HG02759 (cell line): Measurements from ENCODE around the gene CCSAP.
"Not testable (repeated sequence)": the region's sequence is repeated elsewhere in the genome, so short reads cannot be mapped to it uniquely, and the experiment has no call there.

ENCODE experiments used
- ATAC-seq: cut with Tn5 transposase; IDR thresholded peaks from one replicate; pipeline ENCODE4 v1.9.1; 2021; ENCODE audit warnings: mild to moderate bottlenecking, moderate library complexity; ENCODE audit not compliant: unreplicated experiment

Gene CCSAP, protein sequence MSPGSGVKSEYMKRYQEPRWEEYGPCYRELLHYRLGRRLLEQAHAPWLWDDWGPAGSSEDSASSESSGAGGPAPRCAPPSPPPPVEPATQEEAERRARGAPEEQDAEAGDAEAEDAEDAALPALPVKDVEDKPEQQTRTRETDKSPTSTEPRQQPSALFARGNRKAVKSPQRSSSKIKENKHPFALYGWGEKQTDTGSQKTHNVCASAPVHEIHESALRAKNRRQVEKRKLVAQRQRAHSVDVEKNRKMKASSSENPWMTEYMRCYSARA

DNA sequence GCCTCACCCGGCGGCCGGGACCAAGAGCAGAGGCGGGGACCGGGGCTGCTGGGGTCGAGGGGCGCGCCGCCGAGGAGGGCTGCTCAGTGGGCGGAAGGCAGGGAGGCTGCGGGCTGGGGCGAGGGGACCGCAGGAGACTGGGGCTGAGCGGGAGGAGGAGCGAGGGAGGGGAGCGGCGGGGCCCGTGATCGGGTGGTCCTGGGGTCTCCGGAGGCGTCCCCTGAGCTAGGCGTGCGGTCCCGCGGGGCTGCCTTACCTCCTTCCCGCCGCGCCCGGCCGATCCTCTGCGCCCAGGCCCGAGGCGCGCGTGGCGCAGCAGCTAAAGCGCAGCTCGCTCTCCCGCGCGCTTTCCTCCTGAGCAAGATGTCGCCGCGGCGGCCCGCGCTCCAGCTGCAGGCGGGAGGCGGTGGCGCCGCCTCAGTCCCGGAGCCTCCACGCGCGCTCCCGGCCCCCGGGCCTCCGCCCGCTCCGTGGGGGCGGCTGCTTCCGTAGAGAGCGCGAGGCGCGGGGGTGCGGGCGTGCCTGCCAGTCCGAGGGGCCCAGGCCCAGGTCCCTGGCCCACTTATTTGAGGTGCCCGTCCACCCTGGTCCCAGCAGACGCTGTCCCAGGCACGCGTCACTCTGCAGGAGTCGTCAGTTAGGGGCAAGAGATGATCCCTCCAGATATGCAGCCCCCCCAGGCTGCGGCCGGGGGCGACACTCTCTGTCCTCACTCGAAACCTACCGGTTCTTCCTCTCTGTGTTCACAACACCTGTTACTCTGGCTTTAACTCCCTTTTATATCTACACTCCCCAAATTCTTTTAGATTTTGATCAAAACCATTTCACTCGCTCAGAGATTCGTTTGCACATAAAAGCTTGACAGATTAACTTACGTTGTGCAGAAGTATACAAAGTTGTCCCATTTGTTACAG, at the start of gene CCSAP:
CCSAP (minus strand) TSS at position 392 of the 914 bp plus-strand sequence. CDS start 582 bp downstream, outside the sequence.
- ATAC-seq: peak; percentile 40

DNA sequence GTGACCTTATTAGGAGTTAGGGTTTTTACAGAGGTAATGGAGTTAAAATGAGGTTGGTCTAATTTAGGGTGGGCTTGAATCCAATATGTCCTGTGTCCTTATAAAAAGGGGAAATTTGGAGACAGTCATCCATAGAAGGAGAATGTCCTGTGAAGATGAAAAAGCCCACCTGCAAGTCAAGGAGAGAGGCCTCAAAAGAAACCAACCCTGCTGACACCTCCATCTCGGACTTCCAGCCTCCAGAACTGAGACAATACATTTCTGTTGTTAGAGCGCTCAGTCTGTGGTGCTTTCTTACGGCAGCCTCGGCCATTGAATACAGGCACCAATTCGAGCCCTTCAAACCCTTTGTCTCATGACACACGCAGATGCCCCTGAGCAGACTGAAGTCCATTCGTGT, 47.3 kb upstream of the CCSAP start:
- no peak for ATAC-seq

DNA sequence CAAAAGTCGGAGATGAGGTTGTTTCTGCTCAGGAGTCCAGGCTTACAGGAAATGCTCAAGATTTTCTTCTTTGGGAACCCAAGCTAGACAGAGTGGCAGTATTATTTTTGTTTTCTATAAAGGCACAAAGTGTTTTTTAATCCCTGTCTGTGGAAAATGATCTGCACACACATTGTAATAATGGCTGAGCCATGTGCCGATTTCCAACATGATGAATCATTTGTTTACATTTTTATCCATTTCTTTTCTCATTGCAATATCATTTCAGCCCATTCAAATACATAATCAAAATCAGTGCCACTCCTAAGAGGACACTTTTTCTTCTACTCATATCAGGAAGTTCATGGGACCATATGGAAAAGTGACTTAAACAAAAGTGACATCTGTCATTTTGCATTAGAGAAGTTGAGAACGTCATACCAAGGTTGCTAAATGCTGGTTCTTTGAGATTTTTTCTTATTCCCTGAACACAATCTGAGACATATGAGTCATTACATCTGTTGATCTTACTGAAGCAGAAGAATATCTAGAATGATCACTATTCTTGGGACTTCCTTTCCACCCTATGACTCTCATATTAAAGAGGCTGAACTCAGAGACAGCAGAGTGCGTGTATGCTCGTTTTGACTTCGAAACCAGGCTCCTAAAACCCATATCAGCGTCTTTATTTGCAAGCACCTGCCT, 46.2 kb upstream of the CCSAP start:
- ATAC-seq: no peak

DNA sequence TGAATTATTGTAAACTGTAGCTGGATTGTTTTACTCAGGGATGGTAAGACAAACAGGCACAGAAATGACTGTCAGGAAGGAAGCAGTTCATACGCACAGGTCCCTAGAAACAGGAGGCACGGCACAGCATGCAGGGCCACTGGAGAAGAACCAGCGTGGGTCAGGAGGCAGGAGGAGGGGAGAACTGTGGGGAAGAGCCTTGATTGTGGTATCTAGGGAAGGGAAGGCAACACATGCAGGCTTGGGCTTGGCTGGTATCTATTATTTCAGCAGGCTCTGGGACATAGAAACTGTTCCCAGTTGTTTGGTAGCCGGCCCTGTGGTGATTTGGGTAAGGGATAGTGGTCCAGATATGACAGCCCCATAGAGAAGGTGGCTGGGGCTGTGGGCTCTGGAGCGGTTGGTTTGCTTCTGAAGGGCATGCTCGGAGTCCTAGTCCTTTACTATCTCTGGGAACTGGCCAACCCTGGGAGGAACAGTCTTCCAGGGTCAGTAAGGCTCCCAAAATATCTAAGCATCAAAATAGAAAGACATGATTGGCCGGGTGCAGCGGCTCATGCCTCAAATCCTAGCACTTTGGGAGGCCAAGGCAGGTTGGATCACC, 43.1 kb upstream of the CCSAP start:
- ATAC-seq: no peak

DNA sequence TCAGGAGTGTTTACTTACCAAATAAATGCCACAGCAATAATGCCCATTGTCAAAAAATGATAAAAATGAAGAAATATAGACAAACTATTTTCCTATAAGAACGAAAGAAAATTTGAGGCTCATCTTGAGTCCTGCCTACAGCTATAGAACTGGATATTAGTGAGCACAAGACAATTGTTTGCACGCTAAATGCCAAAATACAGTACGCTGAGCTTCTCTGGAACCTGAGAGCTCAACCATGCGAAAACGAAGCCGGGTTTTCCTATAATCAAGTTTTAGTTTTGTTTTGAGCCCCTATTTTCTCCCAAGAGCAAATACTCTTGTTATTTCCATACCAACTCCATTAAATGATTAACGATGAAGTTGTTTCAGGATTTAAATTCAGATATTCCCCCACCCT, 42.0 kb upstream of the CCSAP start:
- no peak for ATAC-seq

DNA sequence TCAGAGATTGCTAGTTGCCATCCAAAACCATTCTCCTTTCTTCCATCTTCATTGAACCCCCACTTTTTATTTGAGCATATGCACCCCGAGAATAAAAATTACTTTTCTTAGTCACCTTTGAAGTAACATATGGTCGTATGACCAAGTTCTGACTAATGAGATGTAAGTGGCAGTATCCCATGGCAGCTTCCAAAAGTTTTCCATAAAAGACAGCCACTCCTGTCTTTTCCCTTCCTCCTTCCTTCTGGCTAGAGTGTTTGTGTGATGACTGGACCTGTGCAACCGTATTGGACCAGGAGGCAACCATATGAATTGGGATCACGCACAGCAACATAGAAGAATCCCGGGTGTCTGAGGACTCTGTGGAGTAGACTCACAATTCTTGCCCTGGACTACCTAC, 41.1 kb upstream of the CCSAP start:
- no peak for ATAC-seq

DNA sequence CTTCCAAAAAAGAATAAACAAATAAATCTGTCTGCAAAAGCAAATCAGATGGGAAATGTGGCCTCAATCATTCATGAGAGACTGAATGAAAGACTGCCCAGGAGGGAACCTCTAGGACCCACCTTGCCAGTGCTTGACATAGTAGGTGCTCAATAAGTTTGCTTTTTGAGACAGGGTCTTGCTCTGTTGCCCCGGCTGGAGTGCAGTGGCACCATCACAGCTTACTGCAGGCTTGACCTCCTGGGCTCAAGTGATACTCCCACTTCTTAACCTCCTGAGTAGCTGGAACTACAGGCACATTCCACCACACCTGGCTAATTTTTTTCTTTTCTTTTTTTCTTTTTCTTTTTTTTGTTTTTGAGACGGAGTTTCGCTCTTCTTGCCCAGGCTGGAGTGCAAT, 40.3 kb upstream of the CCSAP start:
- ATAC-seq: no peak

DNA sequence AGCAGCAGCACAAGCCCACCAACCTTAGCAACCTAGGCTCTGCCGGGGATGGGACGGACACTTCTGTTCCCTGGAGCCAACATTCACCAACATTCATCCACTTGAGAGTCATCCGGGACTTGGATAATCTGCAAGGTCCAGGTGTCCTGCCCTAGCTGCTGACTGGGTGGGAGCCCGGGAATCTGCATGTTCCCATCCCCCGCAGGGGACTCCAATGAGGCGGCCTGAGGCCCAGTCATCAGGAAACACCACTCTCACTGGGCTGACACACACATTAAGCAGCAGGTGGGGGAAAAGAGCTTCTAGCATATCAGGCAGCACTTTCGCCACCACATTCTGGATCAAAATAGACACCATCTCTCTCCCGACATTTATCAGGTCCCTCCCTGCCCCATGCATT, 38.4 kb upstream of the CCSAP start:
- no peak for ATAC-seq

DNA sequence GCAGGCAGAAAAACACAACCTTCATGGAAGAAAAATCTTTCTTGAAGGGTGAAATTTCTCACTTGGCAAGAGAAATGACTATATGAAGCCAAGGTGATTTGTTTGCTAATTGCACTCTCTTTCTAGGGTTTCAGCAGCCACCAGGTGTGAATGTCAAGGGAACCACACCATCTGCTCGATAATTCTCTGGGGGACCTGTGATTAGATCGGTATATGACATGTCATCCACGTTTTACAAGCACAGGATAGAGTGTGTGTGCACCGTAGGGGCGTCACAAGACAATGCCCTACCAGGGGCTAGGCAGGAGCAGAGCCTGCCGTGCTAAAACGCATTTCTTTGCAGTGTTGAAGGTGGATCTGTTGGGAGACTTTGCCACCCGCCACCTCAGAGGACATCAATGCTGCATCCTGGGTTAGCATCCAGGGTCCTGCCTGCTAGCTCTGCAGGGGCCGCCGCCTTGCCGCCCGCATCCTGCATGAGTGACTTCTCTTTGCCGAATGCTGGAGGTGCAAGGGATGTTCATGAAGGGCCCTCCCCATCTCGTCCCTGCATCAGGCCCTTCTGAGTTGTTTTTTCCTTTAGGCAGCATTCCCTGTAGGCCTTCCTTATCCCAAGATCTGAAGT, 37.8 kb upstream of the CCSAP start:
- ATAC-seq: no peak

DNA sequence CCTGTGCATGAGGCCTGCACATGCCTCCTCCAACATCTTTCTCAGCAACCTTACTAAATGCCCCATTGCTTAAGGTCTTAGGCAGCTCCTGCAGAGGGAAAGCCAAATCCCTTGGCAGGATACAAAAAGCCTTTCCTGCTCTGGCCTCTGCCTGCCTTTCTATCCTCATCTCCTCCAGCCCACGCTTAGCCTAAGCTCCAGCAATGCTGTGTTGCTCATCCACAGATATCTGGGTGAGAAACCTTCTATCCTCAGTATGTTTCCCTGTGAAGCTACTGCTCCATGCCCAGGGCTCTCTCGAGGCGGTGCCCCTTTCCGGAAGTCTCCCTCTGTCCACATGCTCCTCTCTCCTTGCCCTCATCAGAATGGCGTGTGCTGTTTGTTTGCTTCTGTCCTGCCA, 37.0 kb upstream of the CCSAP start:
- no peak for ATAC-seq

DNA sequence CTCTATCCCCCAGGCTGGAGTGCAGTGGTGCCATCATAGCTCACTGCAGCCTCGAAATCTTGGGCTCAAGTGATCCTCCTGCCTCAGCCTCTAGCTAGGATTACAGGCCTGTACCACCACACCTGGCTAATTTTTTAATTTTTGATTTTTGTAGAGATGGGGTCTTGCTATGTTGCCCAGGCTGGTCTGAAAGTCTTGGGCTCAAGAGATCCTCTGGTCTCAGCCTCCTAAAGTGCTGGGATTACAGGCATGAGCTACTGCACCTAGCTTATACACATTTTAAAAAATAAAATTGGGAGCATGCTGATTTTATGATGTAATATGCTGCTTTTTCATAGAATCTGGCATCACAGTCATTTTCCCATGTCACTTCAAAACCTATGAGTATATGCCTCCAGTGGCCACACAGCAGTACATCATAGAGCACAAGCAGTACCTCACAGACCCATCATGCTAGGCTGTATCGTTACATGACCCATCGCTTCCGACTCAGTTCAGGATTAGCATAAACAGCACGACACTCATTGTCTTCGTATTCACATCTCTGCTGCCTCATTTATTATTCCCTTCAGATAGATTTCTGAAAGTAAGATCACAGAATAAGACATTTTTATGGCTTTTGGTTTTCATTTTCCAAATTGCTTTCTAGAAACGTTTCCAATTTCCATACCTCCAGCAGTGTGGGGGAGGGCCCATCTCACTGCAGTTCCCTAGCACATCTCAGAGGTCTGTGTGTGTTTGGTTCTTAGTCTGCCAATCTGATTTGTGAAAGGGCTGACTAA, 35.9 kb upstream of the CCSAP start:
- no peak for ATAC-seq

DNA sequence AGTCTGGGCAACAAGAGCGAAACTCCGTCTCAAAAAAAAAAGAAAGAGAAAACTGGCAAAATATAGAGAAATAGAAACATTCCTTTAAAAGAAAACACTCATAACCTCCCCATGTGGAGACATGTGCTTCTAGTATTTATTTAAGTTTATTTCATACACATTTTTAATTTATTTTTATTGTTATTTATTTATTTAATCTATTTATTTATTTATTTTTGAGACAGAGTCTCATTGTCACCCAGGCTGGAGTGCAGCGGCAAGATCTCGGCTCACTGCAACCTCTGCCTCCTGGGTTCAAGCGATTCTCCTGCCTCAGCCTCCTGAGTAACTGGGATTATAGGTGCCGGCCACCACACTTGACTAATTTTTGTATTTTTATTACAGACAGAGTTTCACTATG, 35.2 kb upstream of the CCSAP start:
- ATAC-seq: not testable (repeated sequence)

DNA sequence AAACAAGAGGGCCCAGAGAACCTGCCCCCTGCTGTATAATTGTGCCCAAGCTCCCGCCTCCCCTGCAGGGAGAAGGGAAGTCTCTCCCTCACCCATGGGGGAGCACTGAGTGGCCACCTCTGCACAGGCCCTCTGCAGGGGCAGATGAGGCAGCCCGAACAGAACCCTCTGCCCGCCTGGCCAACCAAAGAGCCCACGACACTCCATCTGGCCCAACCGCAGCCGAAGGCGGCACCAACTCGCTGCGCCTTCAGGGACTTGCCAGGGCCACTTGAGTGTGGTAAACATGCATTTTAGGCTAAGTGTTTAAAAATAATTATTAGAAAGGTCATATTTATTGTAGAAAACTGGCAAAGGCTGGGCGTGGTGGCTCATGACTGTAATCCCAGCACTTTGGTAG, 34.6 kb upstream of the CCSAP start:
- ATAC-seq: no peak

DNA sequence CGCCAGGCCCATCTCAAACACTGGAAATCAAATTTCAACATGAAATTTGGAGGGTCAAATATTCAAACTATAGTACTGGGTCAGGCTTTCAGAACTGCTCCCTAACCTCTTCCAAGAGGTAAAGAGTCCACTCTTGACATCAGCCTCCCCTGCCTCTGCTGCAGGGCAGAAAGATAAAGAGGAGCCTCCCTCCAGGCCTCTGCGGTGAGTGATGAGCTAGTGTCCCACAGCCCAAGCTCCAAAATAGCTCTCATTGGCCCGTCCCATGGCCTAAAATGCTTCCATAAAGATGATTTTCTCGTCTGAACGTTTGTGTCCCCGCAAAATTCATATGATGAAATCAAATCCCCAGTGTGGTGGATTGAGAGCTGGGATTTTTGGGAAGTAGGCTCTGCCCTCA, 33.7 kb upstream of the CCSAP start:
- ATAC-seq: no peak

DNA sequence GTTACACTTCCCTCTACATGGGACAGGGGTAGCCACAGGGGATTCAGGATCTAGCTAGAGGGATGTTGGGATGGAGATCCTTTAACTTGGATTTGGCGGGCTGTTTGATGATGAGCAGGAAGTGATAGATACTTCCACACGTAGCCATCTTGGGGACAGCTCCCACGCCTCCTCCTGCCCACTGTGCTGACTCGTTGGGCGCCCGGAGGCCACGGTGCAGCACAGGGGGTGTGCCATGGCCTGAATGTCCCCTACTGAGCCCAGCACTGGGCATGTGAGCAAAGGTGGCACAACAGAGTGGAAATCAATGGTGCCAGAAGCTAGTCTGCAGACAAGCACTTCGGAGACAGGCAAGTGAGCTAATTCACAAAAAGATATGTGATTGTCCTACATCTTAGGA, 31.6 kb upstream of the CCSAP start:
- ATAC-seq: no peak

DNA sequence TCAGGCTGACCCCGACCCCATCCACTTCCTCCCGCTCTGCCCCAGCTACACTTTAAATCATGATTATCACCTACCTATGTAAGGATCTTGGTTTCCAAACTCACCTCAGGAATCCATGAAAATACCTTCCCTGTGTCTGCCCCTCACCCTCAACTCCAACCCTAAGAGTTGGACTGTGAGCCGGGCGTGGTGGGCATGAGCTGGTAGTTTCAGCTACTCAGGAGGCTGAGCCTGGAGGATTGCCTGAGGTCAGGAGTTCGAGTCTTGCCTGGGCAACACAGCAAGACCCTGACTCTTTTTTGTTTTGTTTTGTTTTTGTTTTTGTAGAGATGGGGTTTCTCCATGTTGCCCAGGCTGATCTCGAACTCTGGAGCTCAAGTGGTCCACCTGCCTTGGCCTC, 30.5 kb upstream of the CCSAP start:
- ATAC-seq: no peak

DNA sequence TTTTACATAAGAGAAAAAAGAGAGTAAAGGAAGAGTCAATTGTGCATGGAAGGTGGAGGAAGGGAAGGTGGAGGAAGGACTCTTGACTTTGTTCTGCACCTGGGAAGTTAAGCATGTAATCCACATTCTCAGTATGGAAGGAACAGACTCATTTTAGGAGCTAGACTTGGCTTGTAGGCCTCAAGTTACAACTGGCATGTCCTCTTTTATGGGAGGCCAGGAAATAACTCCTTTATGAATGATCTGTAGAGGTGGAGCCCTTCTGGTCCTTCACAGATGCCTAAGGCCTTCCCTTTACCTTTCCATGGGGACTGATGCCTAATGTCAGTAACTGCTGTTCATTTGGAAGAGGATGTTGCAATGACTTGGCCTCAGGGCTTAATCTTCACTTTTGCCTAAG, 29.4 kb upstream of the CCSAP start:
- ATAC-seq: no peak

DNA sequence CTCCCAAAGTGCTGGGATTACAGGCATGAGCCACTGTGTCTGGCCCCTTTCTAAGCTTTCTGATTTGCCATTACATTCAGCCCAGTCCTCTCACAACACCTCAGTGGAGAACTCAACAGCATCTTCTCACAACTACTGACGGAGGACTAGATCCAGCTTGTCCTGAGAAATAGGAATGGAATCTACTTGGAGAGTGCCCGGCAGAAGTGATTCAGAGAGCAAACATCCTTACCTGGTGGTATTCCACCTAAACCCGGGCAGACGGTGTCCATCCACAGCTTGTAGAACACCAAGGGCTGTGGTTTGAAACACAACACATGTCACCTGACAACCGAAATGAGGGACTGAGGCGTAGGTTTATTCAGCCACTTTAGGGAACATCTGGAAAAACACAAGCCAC, 28.8 kb upstream of the CCSAP start:
- no peak for ATAC-seq

DNA sequence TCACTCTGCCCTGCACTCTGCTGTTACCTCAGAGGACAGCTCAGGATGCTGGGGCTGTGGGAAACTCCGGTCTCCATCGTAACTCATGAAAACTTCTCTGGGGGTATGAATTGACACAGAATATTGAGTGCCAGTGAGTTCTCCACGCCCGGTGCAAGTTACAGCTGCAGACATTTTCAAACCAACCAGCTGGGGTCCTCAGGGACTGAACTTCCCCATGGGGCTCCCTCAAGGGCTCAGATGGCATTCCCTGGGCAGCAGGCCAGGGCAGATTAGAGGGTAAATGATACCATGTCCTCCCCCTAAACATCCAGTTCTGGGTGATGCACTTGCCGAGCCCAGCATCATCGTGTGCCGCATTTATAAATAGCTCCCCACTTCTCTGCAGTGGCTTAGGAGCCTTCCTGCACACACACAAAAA, 27.8 kb upstream of the CCSAP start:
- peak; percentile 55 for ATAC-seq

DNA sequence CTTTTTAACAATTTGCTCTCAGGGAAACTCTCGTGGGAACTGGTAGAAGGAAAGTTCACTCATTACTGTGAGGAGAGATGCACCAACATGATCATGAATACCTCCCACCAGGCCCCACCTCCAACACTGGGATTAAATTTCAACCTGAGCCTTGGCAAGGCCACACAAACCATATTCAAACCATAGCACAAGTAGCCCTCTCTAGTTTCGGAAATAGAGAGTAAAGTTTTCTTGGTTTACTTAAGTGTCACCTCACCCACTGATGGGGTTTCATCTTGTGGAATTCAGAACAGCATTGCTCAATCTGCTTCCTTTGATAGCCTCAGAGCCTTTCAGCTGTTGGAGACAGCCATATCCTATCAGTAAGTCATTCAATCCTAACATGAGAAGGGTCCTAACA, 25.5 kb upstream of the CCSAP start:
- ATAC-seq: peak; percentile 67
